Right lobe of liver (tissue), 4 donors: Measurements from ENCODE around the gene CFAP221.

Source experiments
- POLR2A ChIP-seq: fragments of 450-650 bp; IDR thresholded peaks from one replicate; pipeline ENCODE4 v1.6.1; 2017; ENCODE audit warnings: antibody characterized with exemption, mild to moderate bottlenecking
- TF ChIP-seq, protein P1 (sequence below), 4 donors: fragments of 200-600 bp in 3 of 4; fragments of 450-650 bp in 1 of 4; IDR thresholded peaks; one replicate each; pipeline versions ENCODE4 v1.5.1 to v1.8.0; 2016 to 2022; ENCODE audit warnings: antibody characterized with exemption in 4 of 4, mild to moderate bottlenecking in 2 of 4
- donor health status: DM: no; HTN: no; CAD: no.
- donor health status: DM: no; HTN: no; CAD: no.
- donor health status: DM: no; HTN: yes; CAD: no.

GRCh38 chr2:119605096-119605495, 60.8 kb downstream of the CFAP221 start:
- TF ChIP-seq, protein P1, sequence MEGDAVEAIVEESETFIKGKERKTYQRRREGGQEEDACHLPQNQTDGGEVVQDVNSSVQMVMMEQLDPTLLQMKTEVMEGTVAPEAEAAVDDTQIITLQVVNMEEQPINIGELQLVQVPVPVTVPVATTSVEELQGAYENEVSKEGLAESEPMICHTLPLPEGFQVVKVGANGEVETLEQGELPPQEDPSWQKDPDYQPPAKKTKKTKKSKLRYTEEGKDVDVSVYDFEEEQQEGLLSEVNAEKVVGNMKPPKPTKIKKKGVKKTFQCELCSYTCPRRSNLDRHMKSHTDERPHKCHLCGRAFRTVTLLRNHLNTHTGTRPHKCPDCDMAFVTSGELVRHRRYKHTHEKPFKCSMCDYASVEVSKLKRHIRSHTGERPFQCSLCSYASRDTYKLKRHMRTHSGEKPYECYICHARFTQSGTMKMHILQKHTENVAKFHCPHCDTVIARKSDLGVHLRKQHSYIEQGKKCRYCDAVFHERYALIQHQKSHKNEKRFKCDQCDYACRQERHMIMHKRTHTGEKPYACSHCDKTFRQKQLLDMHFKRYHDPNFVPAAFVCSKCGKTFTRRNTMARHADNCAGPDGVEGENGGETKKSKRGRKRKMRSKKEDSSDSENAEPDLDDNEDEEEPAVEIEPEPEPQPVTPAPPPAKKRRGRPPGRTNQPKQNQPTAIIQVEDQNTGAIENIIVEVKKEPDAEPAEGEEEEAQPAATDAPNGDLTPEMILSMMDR (IDR thresholded peaks at IDR 0.05): no peak
- no peak for TF ChIP-seq POLR2A
